HepG2 (cell line): ENCODE results near the gene EI24. TPM values are rescaled to one million over a fixed set of nuclear protein-coding genes. Genes with fewer than 3 reads are reported as not detected.

Experiments used
- ATAC-seq: fragments of 200-7000 bp; cut with Tn5 transposase; 3 replicates; pipeline ENCODE4 v1.9.1; 2020; ENCODE audit warnings: mild to moderate bottlenecking, moderate library complexity
- BruUV-seq: library from RNA; stranded (reverse); fragments of 400-500 nt; replicated peaks from 2 replicates; lab custom pipeline; 2021; lab: Mats Ljungman, UMichigan
- CTCF ChIA-PET: fragments of 300-600 bp; formaldehyde crosslinking; extraction: SDS; loops from one replicate; lab custom pipeline; 2021; ENCODE audit warnings: low total read pairs, inconsistent platforms, low intra/inter-chr PET ratio; lab: Yijun Ruan, JAX
- POLR2A ChIA-PET: fragments of 350-600 bp; sonication (Branson Sonifier 250); formaldehyde crosslinking; loops from one replicate; lab custom pipeline; 2020; ENCODE audit warnings: antibody characterized with exemption, inconsistent platforms; lab: Yijun Ruan, JAX
- DNase-seq: peaks from one replicate; pipeline ENCODE4 v3.0.0-alpha.2; 2015; ENCODE audit warnings: low spot score
- FAIRE-seq: peaks from 3 replicates; lab custom pipeline; 2011; peaks lifted over from hg19 to GRCh38; lab: Jason Lieb, UNC
- H2AFZ ChIP-seq: one replicate; pipeline ENCODE4 v1.6.1; 2011; ENCODE audit warnings: low read length, inconsistent platforms
- H3K27ac ChIP-seq: fragments of 300-600 bp; 3 replicates; pipeline ENCODE4 v1.8.0; 2011; ENCODE audit warnings: mixed run types, mild to moderate bottlenecking, mixed read lengths, low read length, inconsistent platforms; ENCODE audit not compliant: insufficient read depth; ENCODE audit errors: extremely low read length
- H3K27me3 ChIP-seq, 2 experiments: fragments of 200-600 bp in 1 of 2; 2 replicates in 1 of 2; 3 replicates in 1 of 2; pipeline versions ENCODE4 v1.6.0 to v1.8.0; 2011; ENCODE audit warnings: low read length in 2 of 2, mild to moderate bottlenecking in 2 of 2, moderate library complexity in 2 of 2, inconsistent platforms in 1 of 2; ENCODE audit not compliant: insufficient read depth in 2 of 2, control insufficient read depth in 1 of 2
- H3K36me3 ChIP-seq, 2 experiments: fragments of 200-600 bp in 1 of 2; replicated peaks in 1 of 2; 2 replicates in 1 of 2; 3 replicates in 1 of 2; pipeline versions ENCODE4 v1.5.1 to v1.8.0; 2011; ENCODE audit warnings: low read length in 2 of 2, inconsistent platforms in 1 of 2; ENCODE audit not compliant: insufficient read depth in 2 of 2, control insufficient read depth in 1 of 2
- H3K4me1 ChIP-seq: 2 replicates; pipeline ENCODE4 v1.5.1; 2012; ENCODE audit warnings: low read length, inconsistent platforms; ENCODE audit not compliant: insufficient read depth
- H3K4me2 ChIP-seq: 2 replicates; pipeline ENCODE4 v1.6.0; 2011; ENCODE audit warnings: low read depth, low read length, inconsistent platforms
- H3K4me3 ChIP-seq, 3 experiments: fragments of 200-600 bp in 1 of 3; sonication (generic), shearing (Covaris generic) in 1 of 3; replicated peaks in 1 of 3; 2 replicates each; pipeline ENCODE4 v1.5.1; 2011 to 2016; ENCODE audit warnings: low read length in 3 of 3, inconsistent platforms in 2 of 3, low read depth in 2 of 3, mild to moderate bottlenecking in 2 of 3, control low read depth in 1 of 3, mixed read lengths in 1 of 3; ENCODE audit not compliant: insufficient read depth in 1 of 3
- H3K79me2 ChIP-seq: one replicate; pipeline ENCODE4 v1.6.1; 2011; ENCODE audit warnings: low read length, inconsistent platforms; ENCODE audit not compliant: insufficient read depth
- H3K9ac ChIP-seq: 2 replicates; pipeline ENCODE4 v1.6.0; 2011; ENCODE audit warnings: mild to moderate bottlenecking, low read depth, low read length, inconsistent platforms; ENCODE audit not compliant: insufficient read depth
- H3K9me3 ChIP-seq: 2 replicates; pipeline ENCODE4 v1.5.1; 2012; ENCODE audit warnings: mild to moderate bottlenecking, low read length
- H4K20me1 ChIP-seq: 2 replicates; pipeline ENCODE4 v1.6.0; 2011; ENCODE audit warnings: inconsistent platforms, mild to moderate bottlenecking, low read length, moderate library complexity; ENCODE audit not compliant: insufficient read depth
- BHLHE40 ChIP-seq: IDR thresholded peaks from 2 replicates; pipeline ENCODE4 v1.6.1; 2011; ENCODE audit warnings: low read length, improper control_type of control experiment
- ZNF30 ChIP-seq: sonication (generic); formaldehyde crosslinking; IDR thresholded peaks from 2 replicates; pipeline ENCODE4 v1.5.0; 2020; ENCODE audit warnings: mild to moderate bottlenecking, missing genetic modification reagents
- ZNF510 ChIP-seq: sonication (generic); formaldehyde crosslinking; IDR thresholded peaks from 2 replicates; pipeline ENCODE4 v1.4.0; 2020; ENCODE audit warnings: low read depth, mild to moderate bottlenecking, missing genetic modification reagents
- ZNF790 ChIP-seq: sonication (generic); formaldehyde crosslinking; IDR thresholded peaks from 2 replicates; pipeline ENCODE4 v1.8.0; 2022; ENCODE audit warnings: missing genetic modification reagents, mild to moderate bottlenecking, borderline replicate concordance
- WGBS: methylation state at CpG from one replicate; pipeline ENCODE4 v1.1.6; 2017; ENCODE audit warnings: low lambda C conversion rate; 5-methylcytosine and 5-hydroxymethylcytosine counted together
- in situ Hi-C: cut with HindIII; loops from 2 replicates; pipeline ENCODE4 v1.10.0; 2017; ENCODE audit warnings: low pct_unique_long_range_greater_than_20kb; ENCODE audit not compliant: extremely low pct_ligation_motif_present
- intact Hi-C: fragments of 100-400 bp; cut with micrococcal nuclease; formaldehyde crosslinking; loops from one replicate; pipeline ENCODE4 v1.10.0; 2022; ENCODE audit not compliant: unreplicated experiment
- polyA plus RNA-seq, 8 experiments: library from polyadenylated mRNA; depleted of rRNA in 3 of 8; stranded (reverse) in 7 of 8; unstranded in 1 of 8; fragments of >200 nt; fragmentation: Illumina TruSeq in 4 of 8; extraction: Trizol in 4 of 8; gene quantifications; 2 replicates each; pipeline versions ENCODE4 v1.2.1 to v1.2.3, GENCODE V29; 2011 to 2016; ENCODE audit warnings: low read depth in 4 of 8, missing spikeins in 1 of 8, mixed read lengths in 1 of 8; ENCODE audit not compliant: insufficient read depth in 1 of 8
- total RNA-seq, 5 experiments: library from RNA; depleted of rRNA; stranded (reverse); fragments of >200 nt; fragmentation: Illumina TruSeq; extraction: Trizol; gene quantifications; 2 replicates each; pipeline ENCODE4 v1.2.3, GENCODE V29; 2016; ENCODE audit warnings: low read depth in 1 of 5
- TF ChIP-seq, protein P1 (sequence below): sonication (generic); formaldehyde crosslinking; IDR thresholded peaks from 2 replicates; pipeline ENCODE4 v1.4.0; 2020; ENCODE audit warnings: missing genetic modification reagents, borderline replicate concordance

EI24 gene
- total and polyA plus RNA-seq, 2 of the 13 experiments (the other 11 are each of a cell fraction or from before 2014, with no cell fraction given): 84.7 to 126 TPM

DNA sequence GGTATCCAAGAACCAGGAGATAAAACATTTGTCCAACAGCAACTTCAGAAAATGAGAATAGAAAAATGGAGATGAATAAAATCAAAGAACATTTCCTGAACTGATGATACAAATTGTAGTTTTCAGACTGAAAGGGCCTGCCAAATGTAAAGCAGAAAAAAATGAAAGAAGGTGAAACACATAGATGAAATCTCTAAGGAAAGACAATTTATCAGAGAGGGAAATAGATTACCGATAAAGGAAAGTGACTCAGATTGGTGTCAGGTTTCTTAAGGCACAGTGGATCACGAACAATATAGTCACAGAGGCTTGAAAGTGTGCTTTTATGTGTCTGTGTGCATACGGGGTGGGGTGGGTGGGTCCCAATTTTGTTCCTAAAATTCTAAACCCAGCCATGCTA is 19.2 kb downstream of the EI24 start:
- Histone ChIP-seq H3K4me2 (no peak overlapping the region), H3K36me3 (peaks cover 0 to 5% of the 10 kb centered on the region in 2 experiments; a peak in 2 of 5 replicates), H4K20me1 (no peaks in the 10 kb centered on the region), H2AFZ (no peak overlapping the region), H3K4me1 (peaks cover 10% of the 10 kb centered on the region; the same call in 1 of the 2 replicates), H3K9ac (no peak overlapping the region), H3K79me2 (peaks cover 14% of the 10 kb centered on the region), H3K27me3 (no peaks in the 10 kb centered on the region; a peak in 1 of 5 replicates), H3K27ac (no peak overlapping the region), H3K9me3 (no peaks in the 10 kb centered on the region), H3K4me3 (no peak overlapping the region)
- TF ChIP-seq, protein P1, sequence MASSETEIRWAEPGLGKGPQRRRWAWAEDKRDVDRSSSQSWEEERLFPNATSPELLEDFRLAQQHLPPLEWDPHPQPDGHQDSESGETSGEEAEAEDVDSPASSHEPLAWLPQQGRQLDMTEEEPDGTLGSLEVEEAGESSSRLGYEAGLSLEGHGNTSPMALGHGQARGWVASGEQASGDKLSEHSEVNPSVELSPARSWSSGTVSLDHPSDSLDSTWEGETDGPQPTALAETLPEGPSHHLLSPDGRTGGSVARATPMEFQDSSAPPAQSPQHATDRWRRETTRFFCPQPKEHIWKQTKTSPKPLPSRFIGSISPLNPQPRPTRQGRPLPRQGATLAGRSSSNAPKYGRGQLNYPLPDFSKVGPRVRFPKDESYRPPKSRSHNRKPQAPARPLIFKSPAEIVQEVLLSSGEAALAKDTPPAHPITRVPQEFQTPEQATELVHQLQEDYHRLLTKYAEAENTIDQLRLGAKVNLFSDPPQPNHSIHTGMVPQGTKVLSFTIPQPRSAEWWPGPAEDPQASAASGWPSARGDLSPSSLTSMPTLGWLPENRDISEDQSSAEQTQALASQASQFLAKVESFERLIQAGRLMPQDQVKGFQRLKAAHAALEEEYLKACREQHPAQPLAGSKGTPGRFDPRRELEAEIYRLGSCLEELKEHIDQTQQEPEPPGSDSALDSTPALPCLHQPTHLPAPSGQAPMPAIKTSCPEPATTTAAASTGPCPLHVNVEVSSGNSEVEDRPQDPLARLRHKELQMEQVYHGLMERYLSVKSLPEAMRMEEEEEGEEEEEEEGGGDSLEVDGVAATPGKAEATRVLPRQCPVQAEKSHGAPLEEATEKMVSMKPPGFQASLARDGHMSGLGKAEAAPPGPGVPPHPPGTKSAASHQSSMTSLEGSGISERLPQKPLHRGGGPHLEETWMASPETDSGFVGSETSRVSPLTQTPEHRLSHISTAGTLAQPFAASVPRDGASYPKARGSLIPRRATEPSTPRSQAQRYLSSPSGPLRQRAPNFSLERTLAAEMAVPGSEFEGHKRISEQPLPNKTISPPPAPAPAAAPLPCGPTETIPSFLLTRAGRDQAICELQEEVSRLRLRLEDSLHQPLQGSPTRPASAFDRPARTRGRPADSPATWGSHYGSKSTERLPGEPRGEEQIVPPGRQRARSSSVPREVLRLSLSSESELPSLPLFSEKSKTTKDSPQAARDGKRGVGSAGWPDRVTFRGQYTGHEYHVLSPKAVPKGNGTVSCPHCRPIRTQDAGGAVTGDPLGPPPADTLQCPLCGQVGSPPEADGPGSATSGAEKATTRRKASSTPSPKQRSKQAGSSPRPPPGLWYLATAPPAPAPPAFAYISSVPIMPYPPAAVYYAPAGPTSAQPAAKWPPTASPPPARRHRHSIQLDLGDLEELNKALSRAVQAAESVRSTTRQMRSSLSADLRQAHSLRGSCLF: no peak
- TF ChIP-seq ZNF30 (CRISPR knock-in tag): no peak
- TF ChIP-seq BHLHE40: no peak
- TF ChIP-seq ZNF510 (CRISPR knock-in tag): no peak
- no peak for TF ChIP-seq ZNF790 (CRISPR knock-in tag)
- ATAC-seq: no peak
- 76% methylated on average over 3 of the region's 3 CpGs for WGBS
- in situ Hi-C loops: no loop called here
- FAIRE-seq: no peak
- intact Hi-C loops: no loop called here
- no TSS peak for BruUV-seq
- ChIA-PET CTCF (no interaction called here), POLR2A (no interaction called here)
- no peak for DNase-seq
